Caco-2 (cell line): ENCODE measurements around the gene STOML1. TPM values are rescaled to one million over a fixed set of nuclear protein-coding genes. Genes with fewer than 3 reads are reported as not detected.

Experiments
- BruUV-seq: library from RNA; stranded (reverse); fragments of 400-500 nt; replicated peaks from 2 replicates; lab custom pipeline; 2021; lab: Mats Ljungman, UMichigan
- CTCF ChIA-PET: fragments of 300-600 bp; sonication (Branson Sonifier 250); formaldehyde crosslinking; loops from one replicate; lab custom pipeline; 2022; ENCODE audit warnings: antibody characterized with exemption; lab: Charles Lee
- POLR2A ChIA-PET: fragments of 300-600 bp; sonication (Branson Sonifier 250); formaldehyde crosslinking; loops from one replicate; lab custom pipeline; 2022; ENCODE audit warnings: antibody characterized with exemption; lab: Charles Lee
- DNase-seq, 2 experiments: peaks; one replicate each; pipeline versions ENCODE4 v3.0.0 to v3.0.0-alpha.2; 2020 to 2022
- H3K27me3 ChIP-seq: replicated peaks from 2 replicates; pipeline ENCODE4 v1.6.0; 2011; ENCODE audit warnings: low read length; ENCODE audit not compliant: control insufficient read depth, insufficient read depth
- H3K36me3 ChIP-seq: 2 replicates; pipeline ENCODE4 v1.5.1; 2011; ENCODE audit warnings: low read length; ENCODE audit not compliant: control insufficient read depth, insufficient read depth
- H3K4me1 ChIP-seq: fragments of 250-450 bp; sonication (Bioruptor Pico); 2 replicates; pipeline ENCODE4 v1.5.1; 2020; ENCODE audit warnings: mild to moderate bottlenecking
- H3K4me3 ChIP-seq: 2 replicates; pipeline ENCODE4 v1.5.1; 2011; ENCODE audit warnings: low read depth, mild to moderate bottlenecking, control low read depth, low read length
- H3K9me3 ChIP-seq: fragments of 250-450 bp; sonication (Bioruptor Pico); 2 replicates; pipeline ENCODE4 v1.5.1; 2020; ENCODE audit warnings: mild to moderate bottlenecking, moderate library complexity
- H3K27ac Mint-ChIP-seq: one replicate; pipeline ENCODE4 v1.8.0; 2022; ENCODE audit warnings: mixed read lengths; ENCODE audit not compliant: unreplicated experiment
- H3K27me3 Mint-ChIP-seq: one replicate; pipeline ENCODE4 v1.8.0; 2022; ENCODE audit warnings: mixed read lengths; ENCODE audit not compliant: insufficient read depth, unreplicated experiment
- H3K36me3 Mint-ChIP-seq: one replicate; pipeline ENCODE4 v1.8.0; 2022; ENCODE audit warnings: mild to moderate bottlenecking, mixed read lengths; ENCODE audit not compliant: insufficient read depth, unreplicated experiment
- H3K4me1 Mint-ChIP-seq: one replicate; pipeline ENCODE4 v1.8.0; 2022; ENCODE audit warnings: low read depth, mixed read lengths; ENCODE audit not compliant: unreplicated experiment
- H3K4me3 Mint-ChIP-seq: one replicate; pipeline ENCODE4 v1.8.0; 2022; ENCODE audit warnings: mild to moderate bottlenecking, moderate library complexity, mixed read lengths; ENCODE audit not compliant: unreplicated experiment
- H3K9me3 Mint-ChIP-seq: one replicate; pipeline ENCODE4 v1.8.0; 2022; ENCODE audit warnings: mixed read lengths; ENCODE audit not compliant: unreplicated experiment
- intact Hi-C: fragments of 100-400 bp; cut with micrococcal nuclease; formaldehyde crosslinking; loops from one replicate; pipeline ENCODE4 v1.10.0; 2022; ENCODE audit not compliant: unreplicated experiment
- total RNA-seq: library from RNA; stranded (reverse); gene quantifications from 2 replicates; pipeline ENCODE4 v1.2.3, GENCODE V29; 2022
- TF ChIP-seq, protein P1 (sequence below), 2 experiments: fragments of 200-600 bp in 1 of 2; IDR thresholded peaks; 1 replicate in 1 of 2; 2 replicates in 1 of 2; pipeline versions ENCODE4 v1.5.1 to v1.8.0; 2011 to 2022; ENCODE audit warnings: antibody characterized with exemption in 1 of 2, control low read depth in 1 of 2, inconsistent platforms in 1 of 2, low read depth in 1 of 2, low read length in 1 of 2, mild to moderate bottlenecking in 1 of 2, moderate library complexity in 1 of 2; ENCODE audit not compliant: insufficient read depth in 1 of 2, severe bottlenecking in 1 of 2, unreplicated experiment in 1 of 2

The STOML1 gene
- total RNA-seq, 1 experiment from 2014 or later: 7.6 TPM

DNA sequence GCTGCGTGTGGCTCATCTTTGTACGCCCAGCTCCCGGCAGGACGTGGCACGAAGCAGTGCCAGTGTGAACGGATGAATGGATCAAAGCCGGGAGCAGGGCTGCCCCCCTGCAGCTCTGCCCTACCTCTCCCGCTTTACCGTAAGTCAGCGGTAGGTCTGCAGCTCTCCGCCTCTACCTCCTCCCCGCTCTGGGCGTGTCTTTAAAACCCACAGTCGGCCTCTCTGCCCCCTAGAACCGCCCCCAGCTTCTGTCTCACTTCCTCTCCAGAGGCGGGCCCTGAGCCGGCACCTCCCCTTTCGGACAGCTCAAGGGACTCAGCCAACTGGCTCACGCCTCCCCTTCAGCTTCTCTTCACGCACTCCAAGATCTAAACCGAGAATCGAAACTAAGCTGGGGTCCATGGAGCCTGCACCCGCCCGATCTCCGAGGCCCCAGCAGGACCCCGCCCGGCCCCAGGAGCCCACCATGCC, 2.4 kb upstream of the STOML1 start, which contains the start of gene PML:
PML (plus strand) TSS at position 304 of the 471 bp plus-strand sequence; CDS start at position 401, 97 bp downstream.
- Mint-ChIP-seq H3K4me1 (peaks cover 18% of the 10 kb centered on the region), H3K9me3 (no peaks in the 10 kb centered on the region), H3K36me3 (peaks cover 13% of the 10 kb centered on the region), H3K27me3 (no peaks in the 10 kb centered on the region), H3K4me3 (peak within 1 kb of the TSS; percentile 99), H3K27ac (peak within 1 kb of the TSS; percentile 84)
- H3K27me3 ChIP-seq: no peaks in the 10 kb centered on the region
- peak; percentile 91 to 94 for DNase-seq
- CTCF ChIA-PET: interaction anchor here (0.5 to 2.0 kb wide), 8 partner anchors 15 to 313 kb away, joined by 3 to 33 read pairs (median 4); no protein-coding TSS in a partner anchor
- no TSS peak for BruUV-seq
- TF ChIP-seq, protein P1, sequence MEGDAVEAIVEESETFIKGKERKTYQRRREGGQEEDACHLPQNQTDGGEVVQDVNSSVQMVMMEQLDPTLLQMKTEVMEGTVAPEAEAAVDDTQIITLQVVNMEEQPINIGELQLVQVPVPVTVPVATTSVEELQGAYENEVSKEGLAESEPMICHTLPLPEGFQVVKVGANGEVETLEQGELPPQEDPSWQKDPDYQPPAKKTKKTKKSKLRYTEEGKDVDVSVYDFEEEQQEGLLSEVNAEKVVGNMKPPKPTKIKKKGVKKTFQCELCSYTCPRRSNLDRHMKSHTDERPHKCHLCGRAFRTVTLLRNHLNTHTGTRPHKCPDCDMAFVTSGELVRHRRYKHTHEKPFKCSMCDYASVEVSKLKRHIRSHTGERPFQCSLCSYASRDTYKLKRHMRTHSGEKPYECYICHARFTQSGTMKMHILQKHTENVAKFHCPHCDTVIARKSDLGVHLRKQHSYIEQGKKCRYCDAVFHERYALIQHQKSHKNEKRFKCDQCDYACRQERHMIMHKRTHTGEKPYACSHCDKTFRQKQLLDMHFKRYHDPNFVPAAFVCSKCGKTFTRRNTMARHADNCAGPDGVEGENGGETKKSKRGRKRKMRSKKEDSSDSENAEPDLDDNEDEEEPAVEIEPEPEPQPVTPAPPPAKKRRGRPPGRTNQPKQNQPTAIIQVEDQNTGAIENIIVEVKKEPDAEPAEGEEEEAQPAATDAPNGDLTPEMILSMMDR (IDR thresholded peaks at IDR 0.05; ENCODE audit: insufficient read depth in 1 of 2, low read depth in 1 of 2, low read length in 1 of 2, severe bottlenecking in 1 of 2, unreplicated experiment in 1 of 2): no peak
- peaks cover 4% of the 10 kb centered on the region; the same call in 1 of the 2 replicates for H3K4me1 ChIP-seq
- no peaks in the 10 kb centered on the region for H3K9me3 ChIP-seq
- H3K4me3 ChIP-seq: peak within 1 kb of the TSS; percentile 86
- POLR2A ChIA-PET: interaction anchor here (0.6 to 1.2 kb wide), 3 partner anchors 16 to 42 kb away, joined by 4 to 13 read pairs (median 6); no protein-coding TSS in a partner anchor
- H3K36me3 ChIP-seq: no peaks in the 10 kb centered on the region
- intact Hi-C loops: loop anchor here (5.0 kb wide), 1 partner anchor 43 kb away; no protein-coding TSS in a partner anchor

DNA sequence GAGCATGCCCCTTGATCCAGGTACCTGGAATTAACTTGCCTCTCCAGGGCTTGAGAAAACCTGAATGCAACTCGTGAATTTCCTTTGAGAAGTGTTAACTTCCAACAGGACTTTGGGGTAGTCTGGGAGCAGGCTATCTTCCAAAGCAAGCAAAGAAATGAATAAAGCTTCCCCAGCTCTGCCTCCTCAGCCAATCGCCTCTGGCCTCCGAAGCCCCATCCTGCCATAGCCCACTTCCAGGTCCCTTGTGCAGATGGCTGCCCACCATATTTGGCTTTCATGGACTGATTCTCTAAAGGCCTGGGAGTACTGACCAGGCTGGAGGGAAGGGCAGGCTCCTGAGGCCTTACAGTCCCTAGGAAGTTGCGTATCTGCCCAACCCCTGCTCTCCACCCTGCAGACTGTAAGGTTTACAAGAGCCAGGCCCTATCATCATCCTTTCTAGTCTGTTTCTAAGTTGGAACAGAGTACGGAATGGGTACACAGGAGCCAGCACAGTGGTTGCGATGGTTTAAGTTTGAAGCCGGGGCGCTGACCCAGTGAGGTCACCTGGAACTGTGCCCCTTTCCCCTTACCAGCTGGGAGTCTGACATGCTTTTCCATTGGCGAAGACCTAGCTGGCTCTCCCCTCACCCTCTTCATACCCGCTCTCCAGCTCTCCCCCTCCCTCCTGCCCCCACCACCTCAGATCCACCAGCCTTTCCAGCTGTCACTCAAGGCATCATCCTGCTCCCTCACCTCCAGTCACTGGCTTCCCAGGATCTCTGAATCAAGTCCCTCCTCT, 1.3 kb upstream of the STOML1 start:
- TF ChIP-seq, protein P1 (IDR thresholded peaks at IDR 0.05; ENCODE audit: insufficient read depth in 1 of 2, low read depth in 1 of 2, low read length in 1 of 2, severe bottlenecking in 1 of 2, unreplicated experiment in 1 of 2): no peak
- DNase-seq: no peak
- POLR2A ChIA-PET: no interaction called here
- peak overlapping the region; percentile 86 for H3K4me3 ChIP-seq
- Mint-ChIP-seq H3K36me3 (peaks cover 6% of the 10 kb centered on the region), H3K9me3 (no peaks in the 10 kb centered on the region), H3K4me1 (peaks cover 18% of the 10 kb centered on the region), H3K27me3 (no peaks in the 10 kb centered on the region), H3K27ac (peak overlapping the region; percentile 84), H3K4me3 (peak overlapping the region; percentile 99)
- intact Hi-C loops: loop anchor here (5.0 kb wide), 1 partner anchor 44 kb away; no protein-coding TSS in a partner anchor
- BruUV-seq: no TSS peak
- CTCF ChIA-PET: interaction anchor here (0.9 to 2.0 kb wide), 4 partner anchors 21 to 314 kb away, joined by 3 to 33 read pairs (median 12); no protein-coding TSS in a partner anchor
- H3K9me3 ChIP-seq: no peaks in the 10 kb centered on the region
- no peaks in the 10 kb centered on the region for H3K36me3 ChIP-seq
- H3K4me1 ChIP-seq: peaks cover 4% of the 10 kb centered on the region; the same call in 1 of the 2 replicates
- H3K27me3 ChIP-seq: no peaks in the 10 kb centered on the region

DNA sequence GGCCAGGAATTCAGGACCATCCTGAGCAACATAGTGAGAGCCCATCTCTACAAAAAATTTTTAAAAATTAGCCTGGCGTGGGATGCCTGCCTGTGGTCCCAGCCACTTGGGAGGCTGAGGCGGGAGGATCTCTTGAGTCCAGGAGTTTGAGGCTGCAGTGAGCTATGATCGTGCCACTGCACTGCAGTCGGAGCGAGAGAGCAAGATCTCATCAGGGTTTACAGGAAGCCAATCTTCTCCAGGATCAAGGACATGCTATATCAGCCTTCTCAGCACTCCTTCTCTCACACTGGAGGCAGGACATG, 451 bp upstream of the STOML1 start:
- peak overlapping the region; percentile 72 for H3K4me3 Mint-ChIP-seq
- no peaks in the 10 kb centered on the region for H3K9me3 Mint-ChIP-seq
- ChIA-PET CTCF (no interaction called here), POLR2A (no interaction called here)
- intact Hi-C loops: loop anchor here (5.0 kb wide), 1 partner anchor 45 kb away; no protein-coding TSS in a partner anchor
- Histone ChIP-seq H3K9me3 (no peaks in the 10 kb centered on the region), H3K27me3 (no peaks in the 10 kb centered on the region), H3K36me3 (no peaks in the 10 kb centered on the region), H3K4me1 (peaks cover 4% of the 10 kb centered on the region; the same call in 1 of the 2 replicates), H3K4me3 (peak overlapping the region; percentile 34)
- peaks cover 18% of the 10 kb centered on the region for H3K4me1 Mint-ChIP-seq
- H3K27ac Mint-ChIP-seq: no peak overlapping the region
- DNase-seq: no peak
- TF ChIP-seq, protein P1 (IDR thresholded peaks at IDR 0.05; ENCODE audit: insufficient read depth in 1 of 2, low read depth in 1 of 2, low read length in 1 of 2, severe bottlenecking in 1 of 2, unreplicated experiment in 1 of 2): no peak
- no TSS peak for BruUV-seq
- H3K36me3 Mint-ChIP-seq: peaks cover 6% of the 10 kb centered on the region
- no peaks in the 10 kb centered on the region for H3K27me3 Mint-ChIP-seq
